ENCODE measurements around the gene LDLRAD4.

Gene LDLRAD4

DNA sequence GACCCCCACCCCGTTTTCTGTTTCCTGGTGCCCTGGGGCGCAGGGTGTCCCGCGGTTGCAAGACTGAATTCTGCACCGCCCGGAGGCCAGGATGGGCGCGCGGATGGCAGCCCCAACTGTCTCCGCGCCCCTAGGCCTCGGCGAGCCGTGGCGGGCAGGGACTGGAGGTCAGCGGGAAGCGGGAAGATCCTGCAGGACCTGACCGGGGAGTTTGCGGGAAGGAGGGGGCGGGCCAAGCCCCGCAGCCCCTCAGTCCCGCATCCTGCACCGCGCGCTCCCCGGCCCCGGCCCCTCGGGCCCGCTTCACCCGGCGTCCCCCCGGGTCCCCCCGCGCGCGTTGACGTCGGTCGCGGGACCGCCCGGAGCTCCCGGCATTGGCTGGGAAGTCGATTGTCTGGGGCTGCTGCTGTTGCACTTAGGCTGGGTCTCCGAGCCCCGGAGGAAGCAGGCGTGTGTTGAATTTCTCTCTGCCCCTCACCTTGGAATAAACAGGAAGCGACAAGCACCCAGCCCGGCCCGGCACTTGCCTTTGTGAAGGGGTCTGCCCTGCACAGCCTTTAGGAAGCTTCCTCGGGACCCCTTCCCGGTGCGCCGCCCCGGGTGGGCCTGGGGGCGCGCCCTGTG, at the start of gene LDLRAD4:
TSS of gene LDLRAD4 (plus strand) at position 393 of the 624 bp plus-strand sequence.
- DNase-seq (ENCODE audit: low read depth in 2 of 2) = peak in 1 of 2 experiments; percentile 18

DNA sequence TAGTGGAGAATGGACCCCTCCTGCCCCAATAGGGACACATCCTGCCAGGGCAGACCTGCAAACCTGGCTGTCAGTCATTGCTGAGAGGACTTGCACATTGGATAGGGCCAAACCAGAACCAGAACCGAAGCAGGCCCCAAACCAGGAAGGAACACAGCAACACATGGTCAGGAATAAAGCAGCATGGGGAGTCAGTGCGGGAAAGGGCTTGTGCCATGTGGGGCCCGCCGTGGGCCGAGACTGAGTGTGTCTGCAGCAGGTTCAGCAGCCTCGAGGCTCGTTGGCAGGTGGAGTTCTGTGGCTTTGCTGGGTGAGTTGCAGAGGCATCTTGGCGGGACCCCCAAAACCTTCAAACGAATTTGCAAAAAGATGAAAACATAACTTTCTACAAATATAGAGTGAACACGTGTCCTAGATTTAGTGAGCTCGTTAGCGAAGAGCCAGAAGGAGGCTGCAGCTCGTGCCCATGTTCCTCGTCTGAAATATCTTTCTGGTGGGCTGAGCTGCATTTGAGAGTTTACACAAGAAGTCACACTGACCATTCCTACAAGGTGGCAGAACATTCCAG, 44.9 kb upstream of the LDLRAD4 start:
- DNase-seq (ENCODE audit: low read depth in 2 of 2) = no peak

DNA sequence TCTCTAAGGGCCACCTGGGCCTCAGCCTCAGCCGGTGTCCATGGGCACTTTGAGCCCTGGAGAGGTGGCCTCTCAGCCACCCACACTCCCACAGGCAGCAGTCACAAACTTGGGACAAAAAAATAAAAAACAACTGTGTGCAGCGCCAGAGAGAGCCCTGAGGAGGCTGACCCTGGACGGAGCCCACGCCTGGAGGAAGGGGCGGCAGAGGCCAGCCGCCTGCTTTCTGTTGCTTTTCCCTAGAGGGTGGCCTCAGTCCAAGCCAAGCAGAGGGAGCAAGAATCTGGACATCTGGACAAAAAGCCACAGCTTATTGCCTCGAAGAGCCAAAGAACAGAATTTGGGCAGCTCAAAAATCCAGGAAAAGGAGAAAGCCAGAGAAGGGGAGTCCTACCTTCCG, 43.3 kb upstream of the LDLRAD4 start:
- DNase-seq (ENCODE audit: low read depth in 2 of 2) = no peak

DNA sequence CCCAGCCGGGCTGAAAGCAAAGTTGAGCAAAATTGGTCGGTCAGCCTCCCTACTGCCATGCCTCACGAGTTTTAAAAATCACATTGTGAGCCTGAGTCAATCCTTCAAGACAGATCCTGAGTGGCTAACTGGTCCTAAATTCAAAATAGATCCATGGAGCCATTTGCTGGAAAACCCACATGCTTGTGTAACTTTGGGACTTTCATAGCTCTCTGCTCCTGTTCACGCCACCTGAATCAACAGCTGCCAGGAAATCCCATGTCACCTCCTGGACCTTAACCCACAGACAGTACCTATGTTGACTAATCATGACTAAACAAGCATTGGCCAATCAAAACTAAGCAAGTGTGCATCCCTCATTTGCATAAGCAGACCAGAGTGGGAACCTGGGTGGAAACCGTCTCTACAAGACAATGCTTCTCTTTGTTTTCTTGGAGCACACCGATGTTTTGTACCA, 42.8 kb upstream of the LDLRAD4 start:
- no peak for DNase-seq (ENCODE audit: low read depth in 2 of 2)

DNA sequence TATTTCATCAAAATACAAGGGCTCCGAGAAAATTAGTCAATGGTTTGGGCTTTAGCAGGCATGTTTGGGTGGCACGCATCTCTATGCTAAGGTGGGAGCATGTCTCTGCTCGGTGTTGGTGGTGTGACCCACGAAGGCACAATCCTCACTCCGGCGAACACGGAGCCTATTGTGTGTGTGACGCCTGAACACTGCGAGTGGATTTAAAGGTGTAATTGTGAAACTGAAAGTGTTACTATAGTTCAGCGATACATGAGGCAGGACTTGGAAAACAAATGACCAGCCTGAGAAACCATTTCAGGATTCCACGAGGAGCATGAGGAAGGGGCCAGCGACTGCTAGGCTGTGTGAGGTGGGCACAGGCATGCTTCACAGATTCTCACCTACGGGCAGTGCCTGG, 41.7 kb upstream of the LDLRAD4 start:
- DNase-seq (ENCODE audit: low read depth in 2 of 2) = no peak

DNA sequence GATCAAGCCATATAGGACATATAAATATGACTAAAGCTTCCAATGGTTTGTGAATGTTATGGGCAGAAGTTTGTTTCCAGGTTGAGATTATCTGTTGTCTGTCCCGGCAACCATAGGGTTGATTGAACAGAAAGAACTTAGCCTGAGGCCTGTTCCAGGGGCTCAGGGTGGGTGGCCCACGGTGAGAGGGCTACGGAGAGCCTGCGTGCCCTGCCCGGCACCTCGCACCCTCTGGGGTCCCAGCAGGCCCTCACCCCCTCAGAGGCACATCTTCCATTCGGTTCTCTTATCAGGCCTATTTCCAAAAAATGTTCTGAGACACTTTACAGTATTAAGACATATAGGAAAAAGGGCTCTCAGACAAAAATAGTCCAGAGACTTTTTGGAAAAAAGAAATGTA, 40.4 kb upstream of the LDLRAD4 start:
- DNase-seq (ENCODE audit: low read depth in 2 of 2) = no peak

DNA sequence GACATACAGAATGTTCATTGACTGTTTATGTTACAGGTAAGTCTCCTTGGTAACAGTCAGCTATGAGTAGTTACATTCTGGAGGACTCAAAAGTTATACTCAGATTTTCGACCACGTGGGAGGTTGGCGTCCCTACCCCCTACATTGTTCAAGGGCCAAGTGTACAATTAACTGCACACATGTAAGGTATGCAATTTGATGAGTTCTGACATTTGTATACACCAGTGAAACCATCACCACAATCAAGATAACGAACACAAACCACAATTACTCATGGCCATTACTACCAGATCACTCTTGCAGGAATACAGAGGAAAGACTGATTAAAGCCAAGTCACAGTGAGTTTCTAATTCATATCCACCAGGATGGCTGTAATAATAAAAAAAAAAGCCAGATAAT, 39.6 kb upstream of the LDLRAD4 start:
- no peak for DNase-seq (ENCODE audit: low read depth in 2 of 2)

DNA sequence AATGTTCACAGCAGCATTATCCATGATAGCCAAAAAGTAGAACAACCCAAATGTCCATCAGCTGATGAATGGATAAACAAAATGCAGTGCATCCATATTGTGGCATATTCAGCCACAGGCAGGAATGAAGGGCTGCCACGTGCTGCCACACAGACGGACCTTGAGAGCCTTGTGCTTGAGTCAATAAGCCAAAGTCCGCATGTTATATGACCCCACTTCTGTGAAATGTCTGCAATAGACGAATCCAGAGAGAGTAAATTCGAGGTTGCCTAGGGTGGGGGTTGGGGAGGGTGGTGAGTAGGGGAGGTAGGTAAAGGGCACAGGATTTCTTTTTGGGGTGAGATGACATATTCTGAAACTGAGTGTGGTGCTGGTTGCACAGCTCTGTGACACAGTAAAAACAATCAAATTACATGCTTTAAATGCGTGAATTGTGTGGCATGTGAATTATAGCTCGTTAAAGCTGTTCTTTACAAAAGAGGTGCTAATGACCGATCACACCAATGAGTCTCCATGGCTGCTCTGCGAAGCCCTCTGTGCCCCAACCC, 38.9 kb upstream of the LDLRAD4 start:
- no peak for DNase-seq (ENCODE audit: low read depth in 2 of 2)

DNA sequence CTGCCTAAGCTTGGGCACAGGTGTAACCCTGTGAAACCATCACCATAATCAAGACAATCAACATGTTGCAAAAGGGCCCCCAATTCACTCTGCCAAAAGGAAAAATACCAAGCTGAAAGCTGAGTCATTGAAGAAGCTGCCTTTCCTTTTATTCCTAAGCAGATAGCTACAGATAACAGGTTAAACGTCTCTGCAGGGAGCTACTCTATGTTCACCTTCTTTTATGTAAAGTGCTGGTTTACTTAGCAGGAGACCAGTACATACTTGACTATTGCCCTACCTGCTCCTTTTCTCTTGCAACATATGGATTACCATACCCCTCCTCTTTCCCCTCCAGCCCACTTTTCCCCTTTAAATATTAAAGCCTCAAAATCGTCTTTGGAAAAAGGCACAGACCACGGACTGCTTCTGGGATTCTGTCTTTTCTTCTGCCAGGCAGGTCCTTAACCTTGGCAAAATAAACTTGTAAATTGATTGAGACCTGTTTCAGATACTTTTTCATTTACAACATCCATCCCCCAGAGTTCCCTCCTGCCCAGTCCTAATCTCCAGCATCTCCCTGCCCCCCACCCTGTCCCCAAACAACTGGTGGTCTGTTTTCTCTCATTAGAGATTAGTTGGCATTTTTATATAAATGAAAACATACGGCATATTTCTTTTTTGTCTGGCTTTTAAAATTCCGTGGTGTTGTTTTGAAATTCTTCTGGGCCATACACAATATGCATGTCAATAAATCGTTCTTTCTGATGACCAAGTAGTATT, 37.8 kb upstream of the LDLRAD4 start:
- no peak for DNase-seq (ENCODE audit: low read depth in 2 of 2)

DNA sequence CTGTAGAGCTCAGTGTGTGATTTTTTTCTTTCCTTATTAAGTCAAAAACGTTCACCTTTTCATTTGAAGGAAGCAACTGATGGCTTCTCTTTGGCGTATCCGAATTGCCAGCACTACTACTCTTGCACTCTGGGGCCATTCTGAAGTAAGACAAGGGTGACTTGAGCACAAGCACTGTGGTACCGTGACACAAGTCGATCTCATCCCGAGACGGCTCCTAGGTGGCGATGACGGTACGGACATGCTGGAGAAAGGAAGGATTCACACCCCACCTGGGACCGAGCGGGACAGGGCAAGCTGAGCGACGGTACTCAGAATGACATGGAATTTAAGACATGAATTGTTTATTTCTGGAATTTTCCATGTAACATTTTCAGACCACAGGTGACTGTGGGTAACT, 36.8 kb upstream of the LDLRAD4 start:
- DNase-seq (ENCODE audit: low read depth in 2 of 2) = no peak

DNA sequence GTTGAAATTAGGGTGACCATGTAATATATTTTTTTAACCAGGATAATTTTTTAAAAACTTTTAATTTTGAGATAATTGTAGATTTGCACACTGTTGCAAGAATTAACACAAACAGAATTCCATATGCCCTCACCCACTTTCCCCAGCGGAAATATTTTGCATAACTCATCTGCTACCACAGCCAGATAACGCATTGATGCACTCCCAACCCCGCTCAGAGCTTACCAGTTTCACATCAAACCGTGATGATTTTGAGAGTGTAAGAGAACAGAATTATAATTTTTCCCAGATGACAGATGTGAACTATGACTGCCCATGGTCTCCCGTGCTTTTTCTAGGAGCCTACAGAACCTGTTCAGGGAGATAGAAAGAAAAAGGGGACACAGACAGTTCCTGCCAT, 35.2 kb upstream of the LDLRAD4 start:
- no peak for DNase-seq (ENCODE audit: low read depth in 2 of 2)

DNA sequence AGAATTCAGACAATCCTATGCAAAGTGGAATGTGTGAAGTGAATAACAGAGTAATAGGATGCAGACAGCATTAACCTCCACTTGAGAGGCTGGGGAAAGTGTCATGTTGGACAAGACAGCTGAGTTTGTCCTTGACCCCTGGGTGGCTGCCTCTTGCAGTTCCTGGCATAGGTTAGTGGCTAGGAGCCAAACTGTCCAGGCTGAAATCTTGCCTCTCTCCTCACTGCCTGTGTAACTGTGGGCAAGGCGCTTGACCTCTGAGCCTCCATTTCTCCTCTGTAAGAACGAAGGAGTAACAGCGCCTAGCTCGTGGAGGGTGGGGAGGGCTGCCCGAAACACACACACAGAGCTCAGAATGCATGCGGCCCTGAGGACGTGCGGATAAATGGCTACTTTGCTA, 34.8 kb upstream of the LDLRAD4 start:
- DNase-seq (ENCODE audit: low read depth in 2 of 2) = no peak

DNA sequence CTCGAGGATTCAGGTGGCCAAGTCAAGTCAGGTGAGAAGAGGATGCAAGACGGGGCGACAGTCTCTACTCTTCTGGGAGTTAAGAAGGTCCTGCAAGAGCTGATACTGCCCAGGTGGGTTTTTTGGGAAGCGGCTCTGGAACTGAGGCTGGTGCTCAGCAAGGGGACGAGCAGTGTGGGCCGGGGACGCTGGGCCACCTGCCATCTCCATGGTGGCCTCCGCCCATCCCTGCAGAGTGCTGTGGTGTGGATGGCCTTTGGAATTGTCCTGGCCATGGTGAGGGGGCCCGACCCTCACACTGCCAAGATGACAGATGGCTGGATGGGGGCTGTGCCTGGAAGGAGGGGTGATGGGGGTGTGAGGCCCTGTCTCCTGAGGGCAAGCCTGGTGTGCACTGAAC, 34.2 kb upstream of the LDLRAD4 start:
- no peak for DNase-seq (ENCODE audit: low read depth in 2 of 2)

DNA sequence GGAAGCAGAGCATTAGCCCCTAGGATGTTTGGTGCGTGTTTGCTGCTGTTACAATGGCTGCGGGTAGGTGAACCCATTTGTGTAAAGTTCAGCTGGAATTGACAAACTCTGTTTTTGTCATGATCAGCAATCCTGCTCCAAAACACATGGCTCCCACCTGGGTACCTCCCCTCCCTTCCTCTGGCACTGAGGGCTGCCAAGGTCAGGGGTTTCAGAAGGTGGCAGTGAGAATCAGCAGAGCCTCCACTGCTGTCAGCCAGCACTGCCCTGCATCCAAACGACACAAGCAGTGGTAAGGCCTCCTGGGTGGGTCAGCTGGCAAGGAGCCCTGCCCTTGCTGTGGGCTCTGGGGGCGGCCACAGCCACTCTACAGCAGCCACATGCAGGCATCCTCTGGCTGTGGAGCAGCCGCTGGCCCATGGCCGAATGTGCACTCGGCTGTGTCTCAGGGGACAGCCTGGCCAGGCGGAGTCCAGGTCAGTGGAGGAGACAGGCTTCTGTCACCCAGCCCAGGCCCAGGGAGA, 32.8 kb upstream of the LDLRAD4 start:
- no peak for DNase-seq (ENCODE audit: low read depth in 2 of 2)

DNA sequence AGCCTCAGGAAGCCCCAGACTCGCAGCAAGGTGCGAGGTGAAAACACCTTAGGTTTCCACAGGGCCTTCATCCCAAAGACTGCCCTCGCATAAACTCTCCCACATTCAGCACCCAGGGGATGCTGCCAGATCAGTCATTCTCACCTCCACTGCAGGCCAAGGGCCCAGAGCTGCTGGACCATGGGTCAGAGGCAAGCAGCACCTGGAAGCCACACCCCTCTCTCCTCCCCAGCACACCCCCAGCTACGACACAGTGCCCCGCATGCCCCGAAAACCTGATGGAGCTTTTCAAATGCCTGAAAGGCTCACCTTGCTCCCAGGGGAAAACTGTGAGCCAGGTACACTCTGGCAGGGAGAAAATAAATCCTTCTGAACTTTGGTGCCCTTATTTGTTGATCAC, 31.9 kb upstream of the LDLRAD4 start:
- DNase-seq (ENCODE audit: low read depth in 2 of 2) = no peak

DNA sequence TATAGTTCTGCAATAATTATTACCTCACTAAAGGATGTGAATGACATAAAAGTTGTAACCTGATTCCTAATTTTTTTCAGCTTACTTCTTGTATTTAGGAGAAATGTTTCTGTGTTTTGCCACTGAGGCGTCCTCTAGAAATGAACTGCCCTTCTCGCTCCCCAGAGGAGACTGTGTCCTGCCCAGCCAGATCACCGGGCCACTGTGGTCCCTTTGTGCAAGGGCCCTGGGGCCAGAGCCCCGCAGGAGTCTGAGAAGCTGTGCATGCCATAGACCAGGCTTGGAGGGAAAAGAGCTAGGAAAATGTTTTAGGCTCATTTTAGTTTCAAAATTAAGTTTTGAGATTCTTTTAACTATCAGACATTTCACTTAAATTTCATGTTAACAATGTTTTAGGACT, 31.1 kb upstream of the LDLRAD4 start:
- DNase-seq (ENCODE audit: low read depth in 2 of 2) = no peak

DNA sequence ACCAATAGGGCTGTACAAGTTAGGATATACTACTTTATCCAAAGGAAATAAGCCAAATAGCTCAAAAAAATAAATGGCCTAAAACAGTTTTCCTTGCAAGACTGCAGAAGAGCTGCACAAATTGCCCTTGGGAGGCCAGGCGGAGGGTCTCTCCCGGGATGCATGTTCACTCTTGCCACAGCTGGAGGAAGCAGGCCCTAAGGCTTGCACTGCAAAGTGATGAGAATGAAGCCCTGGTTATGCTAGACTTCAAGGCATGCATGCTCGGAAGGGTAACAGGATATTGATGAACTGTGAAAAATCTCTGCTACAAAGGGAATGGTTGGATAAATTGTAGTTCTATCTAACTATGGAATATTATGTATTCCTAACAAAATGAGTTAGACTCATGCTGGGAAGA, 27.5 kb upstream of the LDLRAD4 start:
- no peak for DNase-seq (ENCODE audit: low read depth in 2 of 2)

DNA sequence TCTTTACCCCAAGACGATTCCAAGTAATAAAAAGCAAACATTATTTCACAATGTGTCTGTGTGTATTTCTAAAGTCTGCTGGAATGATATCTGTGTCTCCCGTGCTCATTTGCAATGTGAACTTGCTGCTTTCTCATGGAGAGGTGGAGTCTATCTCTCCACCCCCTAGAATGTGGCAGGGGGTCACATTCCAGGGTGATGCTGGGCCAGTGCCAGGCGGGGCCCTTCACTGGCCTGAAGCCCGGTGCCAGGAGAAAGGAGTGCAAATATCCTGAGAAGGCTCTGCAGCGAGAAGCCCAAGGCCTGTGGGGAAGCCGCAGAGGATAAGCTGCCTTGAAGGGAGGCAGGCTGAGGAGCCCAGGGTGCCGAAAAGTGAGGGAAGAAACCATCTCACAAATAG, 26.8 kb upstream of the LDLRAD4 start:
- no peak for DNase-seq (ENCODE audit: low read depth in 2 of 2)

DNA sequence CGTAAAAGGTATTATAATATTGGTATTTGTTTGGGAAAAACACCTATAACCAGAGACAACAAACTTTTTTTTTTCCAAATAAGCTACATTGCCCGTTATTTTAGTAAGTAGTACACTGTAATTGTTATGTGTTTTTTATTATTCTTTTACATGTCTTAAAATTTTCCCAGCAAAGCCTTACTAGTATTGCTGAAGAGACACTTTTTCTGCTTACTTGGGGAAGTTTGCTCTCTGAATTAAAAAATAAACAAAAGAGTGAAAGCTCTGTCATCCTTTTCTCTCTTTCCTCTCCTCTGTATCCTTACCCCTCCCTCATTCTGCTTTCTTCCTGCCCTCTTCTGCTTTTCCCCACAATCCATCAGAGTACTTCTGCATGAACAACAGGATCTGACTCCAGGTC, 25.6 kb upstream of the LDLRAD4 start:
- DNase-seq (ENCODE audit: low read depth in 2 of 2) = no peak

DNA sequence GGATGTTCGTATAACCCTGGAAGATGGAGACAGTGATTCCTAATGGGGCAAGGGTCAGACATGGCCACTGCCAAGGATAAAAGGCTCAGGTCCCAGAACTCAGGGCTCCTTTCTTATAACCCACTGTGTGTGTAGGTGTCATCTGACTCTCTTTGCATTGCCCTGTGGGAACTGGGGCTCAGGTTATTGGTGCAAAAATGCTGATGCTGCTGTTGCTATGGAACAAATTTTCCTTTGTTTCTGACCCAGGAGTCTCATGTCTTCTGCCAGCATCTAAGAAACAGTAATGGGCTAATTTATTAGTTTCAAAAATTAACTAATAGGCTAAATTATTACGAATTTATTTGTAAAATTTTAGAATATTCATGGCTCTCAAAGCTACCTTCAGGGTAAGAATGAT, 24.3 kb upstream of the LDLRAD4 start:
- no peak for DNase-seq (ENCODE audit: low read depth in 2 of 2)

DNA sequence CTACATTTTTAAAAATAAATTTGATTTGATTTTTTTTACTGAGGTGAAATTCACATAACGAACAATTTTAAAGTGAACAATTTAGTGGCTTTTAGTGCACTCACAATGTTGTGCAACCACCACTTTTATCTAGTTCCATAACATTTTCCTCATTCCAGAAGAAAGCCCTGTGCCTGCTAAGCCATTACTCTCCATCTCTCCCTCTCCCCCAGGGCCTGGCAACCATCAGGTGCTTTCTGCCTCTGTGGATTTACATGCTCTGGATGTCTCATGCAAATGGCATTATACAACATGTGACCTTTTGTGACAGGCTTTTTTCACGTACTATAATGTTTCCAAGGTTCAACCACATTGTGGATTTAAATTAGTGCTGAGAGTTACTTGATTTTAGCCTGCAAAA, 19.9 kb upstream of the LDLRAD4 start:
- DNase-seq (ENCODE audit: low read depth in 2 of 2) = no peak

DNA sequence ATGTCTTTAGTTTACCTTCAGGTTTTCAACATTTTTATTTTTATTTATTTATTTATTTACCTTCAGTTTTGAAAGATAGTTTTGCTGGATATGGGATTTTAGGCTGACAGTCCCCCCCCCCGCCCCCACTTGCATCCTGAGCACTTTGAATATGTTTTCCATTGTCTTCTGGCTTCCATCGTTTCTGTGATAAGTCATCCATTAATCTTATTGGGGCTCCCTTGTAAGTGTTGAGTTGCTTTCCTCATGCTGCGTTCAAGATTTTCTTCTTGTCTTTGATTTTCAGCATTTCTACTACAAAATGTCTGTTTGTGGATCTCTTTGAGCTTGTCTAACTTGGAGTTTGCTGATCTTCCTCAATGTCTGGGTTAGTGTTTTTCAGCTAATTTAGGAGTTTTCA, 19.4 kb upstream of the LDLRAD4 start:
- DNase-seq (ENCODE audit: low read depth in 2 of 2) = no peak

DNA sequence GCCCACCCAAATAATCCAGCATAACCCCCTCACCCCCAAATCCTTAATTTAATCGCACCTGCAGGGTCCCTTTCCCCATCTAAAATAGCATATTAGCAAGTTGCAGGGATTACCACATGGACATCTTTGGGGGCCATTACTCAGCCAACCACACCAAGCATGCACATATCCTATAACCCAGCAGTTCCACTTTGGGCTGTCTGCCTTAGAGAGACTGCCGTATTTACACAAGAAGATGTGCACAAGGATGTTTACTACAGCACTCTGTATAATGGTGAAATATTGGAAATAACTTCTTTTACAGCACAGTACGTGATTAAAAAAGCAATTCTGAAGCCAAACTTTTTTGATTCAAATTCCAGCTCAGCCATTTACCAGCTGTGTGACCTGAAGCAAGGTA, 17.3 kb upstream of the LDLRAD4 start:
- DNase-seq (ENCODE audit: low read depth in 2 of 2) = no peak

All from stimulated activated CD4-positive, alpha-beta T cell treated with anti-CD3 and anti-CD28 coated beads, Interleukin-12 subunit alpha, Interleukin-12 subunit beta, amount 100 ng/mL, for 24 hours (primary cell).